Prostate gland (tissue), 2 donors: ENCODE results near the gene NREP. TPM values are rescaled to one million over a fixed set of nuclear protein-coding genes. Genes with fewer than 3 reads are reported as not detected.

Experiments
- DNase-seq: peaks from one replicate; pipeline ENCODE4 v3.0.0-alpha.2; 2019; ENCODE audit warnings: low spot score
- H3K27ac ChIP-seq, 2 donors: fragments of 200-600 bp; sonication (generic); 2 replicates each; pipeline ENCODE4 v1.5.1; 2017 to 2019
- H3K27me3 ChIP-seq: fragments of 200-600 bp; sonication (generic); replicated peaks from 2 replicates; pipeline ENCODE4 v1.5.1; 2019; ENCODE audit not compliant: insufficient read depth
- H3K36me3 ChIP-seq, 2 donors: fragments of 200-600 bp; sonication (generic); 1 replicate in 1 of 2; 2 replicates in 1 of 2; pipeline versions ENCODE4 v1.5.1 to v1.8.1; 2017 to 2019
- H3K4me1 ChIP-seq: fragments of 200-600 bp; sonication (generic); replicated peaks from 2 replicates; pipeline ENCODE4 v1.5.1; 2019
- H3K4me3 ChIP-seq, 2 donors: fragments of 200-600 bp; sonication (generic); 2 replicates each; pipeline ENCODE4 v1.5.1; 2017 to 2019
- H3K9me3 ChIP-seq: fragments of 200-600 bp; sonication (generic); 2 replicates; pipeline ENCODE4 v1.5.1; 2017
- POLR2A ChIP-seq: fragments of 450-650 bp; IDR thresholded peaks from one replicate; pipeline ENCODE4 v1.6.1; 2016; ENCODE audit warnings: antibody characterized with exemption, mild to moderate bottlenecking
- POLR2AphosphoS5 ChIP-seq: sonication (generic); formaldehyde crosslinking; IDR thresholded peaks from one replicate; pipeline ENCODE4 v1.6.1; 2017; ENCODE audit warnings: antibody characterized with exemption
- WGBS: methylation state at CpG from one replicate; pipeline ENCODE4 v1.1.5; 2018; 5-methylcytosine and 5-hydroxymethylcytosine counted together
- intact Hi-C: fragments of 100-400 bp; cut with DNase I; formaldehyde crosslinking; loops from one replicate; pipeline ENCODE4 v1.14.2; 2022
- total RNA-seq, 2 donors: library from RNA; depleted of rRNA; stranded (reverse); fragments of >200 nt; gene quantifications; one replicate each; pipeline ENCODE4 v1.1.0, GENCODE V29; 2016
- TF ChIP-seq, protein P1 (sequence below), 4 experiments: fragments of 200-600 bp in 2 of 4; fragments of 450-650 bp in 2 of 4; sonication (generic) in 2 of 4; IDR thresholded peaks; 1 replicate in 3 of 4; 2 replicates in 1 of 4; pipeline ENCODE4 v1.5.1; 2016 to 2019; ENCODE audit warnings: antibody characterized with exemption in 4 of 4, mild to moderate bottlenecking in 2 of 4, moderate library complexity in 2 of 4

The NREP gene
- total RNA-seq, 2 donors from 2014 or later = 7.6 to 28.2 TPM

DNA sequence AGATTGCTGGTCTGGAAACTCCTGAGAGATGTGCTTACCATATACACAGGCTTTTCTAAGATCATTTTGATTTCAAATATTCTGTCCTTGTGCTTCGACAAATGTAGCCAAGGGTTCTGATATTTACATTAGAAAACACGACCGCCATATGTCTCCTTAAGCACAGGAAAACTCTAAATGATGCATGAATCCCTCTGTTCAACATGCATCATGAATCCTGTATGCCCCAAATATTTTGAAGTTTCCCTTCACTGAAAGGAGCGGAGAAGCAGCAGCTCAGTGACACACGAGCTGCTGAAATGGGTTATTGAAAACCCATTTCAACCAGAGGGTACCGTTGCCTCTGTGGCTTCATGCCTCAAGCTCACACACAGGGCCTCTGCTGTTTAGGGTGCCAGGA lies 74.4 kb downstream of the NREP start:
- no peaks in the 10 kb centered on the region for H3K9me3 ChIP-seq
- no peak overlapping the region for H3K4me3 ChIP-seq
- H3K36me3 ChIP-seq = no peaks in the 10 kb centered on the region
- WGBS = 94% methylated on average over 6 of the region's 6 CpGs
- no peaks in the 10 kb centered on the region for H3K27me3 ChIP-seq
- intact Hi-C loops = loop anchor here (10.0 kb wide), 1 partner anchor 72 kb away; the partner anchor contains the start of gene NREP
- no peaks in the 10 kb centered on the region for H3K4me1 ChIP-seq
- TF ChIP-seq POLR2A (no peak), POLR2AphosphoS5 (no peak)
- TF ChIP-seq, protein P1, sequence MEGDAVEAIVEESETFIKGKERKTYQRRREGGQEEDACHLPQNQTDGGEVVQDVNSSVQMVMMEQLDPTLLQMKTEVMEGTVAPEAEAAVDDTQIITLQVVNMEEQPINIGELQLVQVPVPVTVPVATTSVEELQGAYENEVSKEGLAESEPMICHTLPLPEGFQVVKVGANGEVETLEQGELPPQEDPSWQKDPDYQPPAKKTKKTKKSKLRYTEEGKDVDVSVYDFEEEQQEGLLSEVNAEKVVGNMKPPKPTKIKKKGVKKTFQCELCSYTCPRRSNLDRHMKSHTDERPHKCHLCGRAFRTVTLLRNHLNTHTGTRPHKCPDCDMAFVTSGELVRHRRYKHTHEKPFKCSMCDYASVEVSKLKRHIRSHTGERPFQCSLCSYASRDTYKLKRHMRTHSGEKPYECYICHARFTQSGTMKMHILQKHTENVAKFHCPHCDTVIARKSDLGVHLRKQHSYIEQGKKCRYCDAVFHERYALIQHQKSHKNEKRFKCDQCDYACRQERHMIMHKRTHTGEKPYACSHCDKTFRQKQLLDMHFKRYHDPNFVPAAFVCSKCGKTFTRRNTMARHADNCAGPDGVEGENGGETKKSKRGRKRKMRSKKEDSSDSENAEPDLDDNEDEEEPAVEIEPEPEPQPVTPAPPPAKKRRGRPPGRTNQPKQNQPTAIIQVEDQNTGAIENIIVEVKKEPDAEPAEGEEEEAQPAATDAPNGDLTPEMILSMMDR (IDR thresholded peaks at IDR 0.05) = no peak
- no peak overlapping the region for H3K27ac ChIP-seq
- no peak for DNase-seq

DNA sequence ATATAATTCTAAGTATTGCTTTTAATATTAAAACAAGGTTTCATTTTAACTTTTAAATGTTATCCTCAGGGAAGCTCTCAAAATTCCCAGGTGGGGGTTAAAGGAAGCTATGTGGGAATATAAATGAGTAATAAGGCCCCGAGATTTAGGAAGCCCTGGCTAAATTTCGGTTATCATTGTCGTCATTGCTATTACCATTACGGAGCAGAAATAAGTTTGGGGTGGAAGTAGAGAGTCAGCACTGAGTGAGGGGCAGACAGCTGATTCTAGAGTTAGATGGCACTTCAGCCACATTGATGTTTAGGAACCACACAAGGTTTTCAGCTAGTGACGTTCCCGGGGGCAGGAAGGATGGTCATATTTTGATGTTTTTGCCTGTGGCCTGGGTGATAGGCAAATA lies 74.9 kb downstream of the NREP start:
- TF ChIP-seq, protein P1 (IDR thresholded peaks at IDR 0.05) = no peak
- TF ChIP-seq POLR2AphosphoS5 (no peak), POLR2A (no peak)
- no peaks in the 10 kb centered on the region for H3K9me3 ChIP-seq
- WGBS = 61% methylated on average over 6 of the region's 6 CpGs
- intact Hi-C loops = loop anchor here (10.0 kb wide), 1 partner anchor 73 kb away; the partner anchor contains the start of gene NREP
- H3K36me3 ChIP-seq = no peaks in the 10 kb centered on the region
- no peaks in the 10 kb centered on the region for H3K4me1 ChIP-seq
- H3K27ac ChIP-seq = no peak overlapping the region
- DNase-seq = no peak
- H3K4me3 ChIP-seq = no peak overlapping the region
- H3K27me3 ChIP-seq = no peaks in the 10 kb centered on the region

DNA sequence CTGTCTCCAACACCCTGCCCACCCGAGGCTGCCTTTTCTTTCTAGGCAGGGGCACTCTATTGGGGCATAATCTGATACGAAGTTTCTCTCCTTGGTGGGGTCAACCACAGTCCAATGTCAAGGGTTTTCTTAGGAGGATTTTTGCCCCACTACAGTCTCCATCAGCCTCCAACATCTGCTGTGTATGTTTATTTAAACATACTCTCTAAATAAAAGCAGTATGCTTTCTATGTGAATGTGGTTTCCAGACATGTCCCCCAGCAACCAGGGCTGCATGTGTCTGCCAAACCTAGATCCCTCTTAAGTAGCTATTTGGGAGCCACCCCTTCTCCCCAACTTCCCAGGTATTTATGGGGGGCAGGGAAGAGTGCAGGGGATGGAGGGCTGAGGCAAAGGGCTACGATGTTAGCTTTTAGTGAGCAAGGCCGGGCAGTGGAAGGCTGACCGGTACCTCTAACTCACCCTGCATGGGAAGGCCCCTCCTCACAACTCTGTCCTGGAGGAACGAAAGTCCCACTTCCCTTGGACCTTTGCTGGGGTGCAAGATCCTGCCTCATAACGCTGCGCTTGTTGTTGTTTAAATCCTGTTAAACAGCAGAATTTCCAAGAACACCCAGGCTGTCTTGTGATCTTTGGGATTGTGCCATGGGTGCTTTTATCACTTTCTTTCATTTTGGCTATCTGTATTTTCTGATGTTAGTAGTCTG lies 75.4 kb downstream of the NREP start:
- TF ChIP-seq, protein P1 (IDR thresholded peaks at IDR 0.05) = no peak
- TF ChIP-seq POLR2AphosphoS5 (no peak), POLR2A (no peak)
- H3K27ac ChIP-seq = peak overlapping the region in 1 of 2 donors; percentile 25
- H3K4me3 ChIP-seq = no peak overlapping the region
- H3K4me1 ChIP-seq = no peaks in the 10 kb centered on the region
- WGBS = 40% methylated on average over 8 of the region's 8 CpGs
- intact Hi-C loops = loop anchor here (10.0 kb wide), 1 partner anchor 73 kb away; the partner anchor contains the start of gene NREP
- H3K27me3 ChIP-seq = no peaks in the 10 kb centered on the region
- H3K9me3 ChIP-seq = no peaks in the 10 kb centered on the region
- no peaks in the 10 kb centered on the region for H3K36me3 ChIP-seq
- no peak for DNase-seq

DNA sequence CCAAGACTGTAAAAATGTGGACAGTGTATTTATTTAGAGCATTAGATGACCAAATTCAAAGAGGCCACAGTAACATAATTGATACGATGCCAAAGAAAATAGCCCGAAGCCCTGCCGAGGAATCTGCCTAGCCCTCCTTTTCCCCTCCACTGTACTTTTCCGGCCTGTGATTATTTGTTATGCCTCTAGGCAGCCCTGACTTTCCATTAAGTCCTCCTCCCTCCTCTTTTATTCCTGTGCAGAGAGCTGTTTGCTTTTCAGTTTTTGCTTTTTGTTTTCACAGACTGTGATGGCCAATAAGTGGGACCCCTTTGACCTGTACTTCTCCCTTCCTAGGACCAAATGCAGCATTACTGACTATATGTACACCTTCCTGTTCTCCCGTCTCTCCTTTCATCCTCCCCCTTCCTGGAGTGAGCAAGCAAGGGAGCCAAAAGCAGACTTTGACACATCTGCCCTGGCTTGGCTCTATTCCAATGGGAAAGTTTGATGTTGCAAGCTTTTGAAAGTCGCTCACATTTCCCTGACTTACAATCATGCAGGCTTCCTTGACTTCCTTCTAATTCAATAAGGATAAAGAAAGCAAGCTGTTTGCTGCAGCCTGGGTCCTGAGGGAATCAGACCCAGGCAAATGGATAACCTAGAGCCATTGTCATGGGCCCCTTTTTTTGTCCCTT lies 76.1 kb downstream of the NREP start:
- no peak overlapping the region for H3K4me3 ChIP-seq
- no peaks in the 10 kb centered on the region for H3K27me3 ChIP-seq
- H3K4me1 ChIP-seq = no peaks in the 10 kb centered on the region
- intact Hi-C loops = loop anchor here (10.0 kb wide), 1 partner anchor 74 kb away; the partner anchor contains the start of gene NREP
- peak; percentile 76 for DNase-seq
- H3K36me3 ChIP-seq = no peaks in the 10 kb centered on the region
- peak overlapping the region in 1 of 2 donors; percentile 25 for H3K27ac ChIP-seq
- 6% methylated on average over 6 of the region's 6 CpGs for WGBS
- TF ChIP-seq POLR2AphosphoS5 (peak; percentile 49), POLR2A (no peak)
- no peaks in the 10 kb centered on the region for H3K9me3 ChIP-seq

DNA sequence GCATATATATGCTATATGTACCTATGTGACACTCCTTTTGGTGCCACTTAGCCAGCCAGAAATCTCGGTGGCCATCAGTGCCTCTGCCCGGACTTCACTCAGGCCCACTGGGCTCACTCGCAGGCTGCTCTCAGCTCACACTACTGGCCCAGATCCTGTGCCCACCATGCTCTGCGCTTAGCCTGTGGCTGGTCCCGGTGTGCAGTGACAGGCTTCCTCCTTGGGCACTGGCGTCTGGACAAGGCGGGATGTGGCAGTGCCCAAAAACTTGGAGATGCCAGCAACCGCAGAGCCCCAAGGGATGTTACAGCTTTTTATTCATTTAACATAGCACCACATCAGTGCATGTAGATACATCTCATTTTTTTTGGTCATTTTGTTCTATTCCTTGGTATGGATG lies 77.4 kb downstream of the NREP start:
- no peaks in the 10 kb centered on the region for H3K9me3 ChIP-seq
- H3K27ac ChIP-seq = no peak overlapping the region
- intact Hi-C loops = loop anchor here (10.0 kb wide), 1 partner anchor 75 kb away; the partner anchor contains the start of gene NREP
- H3K4me3 ChIP-seq = no peak overlapping the region
- no peak for DNase-seq
- no peaks in the 10 kb centered on the region for H3K36me3 ChIP-seq
- H3K27me3 ChIP-seq = no peaks in the 10 kb centered on the region
- TF ChIP-seq, protein P1 (IDR thresholded peaks at IDR 0.05) = no peak
- no peak for TF ChIP-seq POLR2A
- no peaks in the 10 kb centered on the region for H3K4me1 ChIP-seq
- 87% methylated on average over 8 of the region's 8 CpGs for WGBS
